HepG2 (cell line): ENCODE data around the gene ENTPD6. TPM values are rescaled to one million over a fixed set of nuclear protein-coding genes. Genes with fewer than 3 reads are reported as not detected.

Experiments
- ETS1 ChIP-seq: sonication (generic); formaldehyde crosslinking; IDR thresholded peaks from 2 replicates; pipeline ENCODE4 v1.4.0; 2020; ENCODE audit warnings: missing genetic modification reagents
- MXI1 ChIP-seq: IDR thresholded peaks from 3 replicates; pipeline ENCODE4 v1.6.1; 2012; ENCODE audit warnings: low read depth, low read length, inconsistent platforms, borderline replicate concordance
- POGK ChIP-seq: sonication (generic); formaldehyde crosslinking; conservative IDR thresholded peaks from 2 replicates; pipeline ENCODE4 v1.8.0; 2022; ENCODE audit warnings: mild to moderate bottlenecking, moderate library complexity, missing genetic modification reagents
- ZBTB34 ChIP-seq: sonication (generic); formaldehyde crosslinking; IDR thresholded peaks from 2 replicates; pipeline ENCODE4 v1.8.0; 2022; ENCODE audit warnings: mild to moderate bottlenecking, missing genetic modification reagents
- ZBTB39 ChIP-seq: sonication (generic); formaldehyde crosslinking; IDR thresholded peaks from 2 replicates; pipeline ENCODE4 v1.5.0; 2020; ENCODE audit warnings: missing genetic modification reagents
- ZNF138 ChIP-seq: sonication (generic); formaldehyde crosslinking; IDR thresholded peaks from 2 replicates; pipeline ENCODE4 v1.5.0; 2020; ENCODE audit warnings: mild to moderate bottlenecking, low read depth, missing genetic modification reagents
- ZNF562 ChIP-seq: sonication (generic); formaldehyde crosslinking; IDR thresholded peaks from 2 replicates; pipeline ENCODE4 v1.8.0; 2022; ENCODE audit warnings: missing genetic modification reagents, borderline replicate concordance
- ZNF646 ChIP-seq: sonication (generic); formaldehyde crosslinking; IDR thresholded peaks from 2 replicates; pipeline ENCODE4 v1.9.0; 2021; ENCODE audit warnings: mild to moderate bottlenecking, missing genetic modification reagents
- ZNF678 ChIP-seq: sonication (generic); formaldehyde crosslinking; IDR thresholded peaks from 2 replicates; pipeline ENCODE4 v1.4.0; 2020; ENCODE audit warnings: mild to moderate bottlenecking, missing genetic modification reagents
- ZNF75D ChIP-seq: sonication (generic); formaldehyde crosslinking; IDR thresholded peaks from 2 replicates; pipeline ENCODE4 v1.8.1; 2023; ENCODE audit warnings: missing genetic modification reagents, mild to moderate bottlenecking, borderline replicate concordance
- polyA plus RNA-seq, 8 experiments: library from polyadenylated mRNA; depleted of rRNA in 3 of 8; stranded (reverse) in 7 of 8; unstranded in 1 of 8; fragments of >200 nt; fragmentation: Illumina TruSeq in 4 of 8; extraction: Trizol in 4 of 8; gene quantifications; 2 replicates each; pipeline versions ENCODE4 v1.2.1 to v1.2.3, GENCODE V29; 2011 to 2016; ENCODE audit warnings: low read depth in 4 of 8, missing spikeins in 1 of 8, mixed read lengths in 1 of 8; ENCODE audit not compliant: insufficient read depth in 1 of 8
- total RNA-seq, 5 experiments: library from RNA; depleted of rRNA; stranded (reverse); fragments of >200 nt; fragmentation: Illumina TruSeq; extraction: Trizol; gene quantifications; 2 replicates each; pipeline ENCODE4 v1.2.3, GENCODE V29; 2016; ENCODE audit warnings: low read depth in 1 of 5

ENTPD6 gene
- total and polyA plus RNA-seq, 2 of the 13 experiments (the other 11 are each of a cell fraction or from before 2014, with no cell fraction given): 164 to 172 TPM

GRCh38 chr20:25226433-25227316, 31.2 kb downstream of the ENTPD6 start (continued):
- TF ChIP-seq ETS1 (CRISPR knock-in tag): no peak
- peak; percentile 19; the same call in 1 of the 3 replicates for TF ChIP-seq MXI1
- peak; percentile 37; the same call in 1 of the 2 replicates for TF ChIP-seq ZNF646 (CRISPR knock-in tag)
- TF ChIP-seq ZNF678: no peak
- 0 out of 2 replicates have a peak, but pooled peaks have one; percentile 59 for TF ChIP-seq ZNF138 (CRISPR knock-in tag)
- no peak for TF ChIP-seq ZBTB34 (CRISPR knock-in tag)
- TF ChIP-seq ZNF75D (CRISPR knock-in tag): peak; percentile 66; the same call in 1 of the 2 replicates
- no peak for TF ChIP-seq ZBTB39 (CRISPR knock-in tag)
- TF ChIP-seq POGK (CRISPR knock-in tag): peak; percentile 89
- 0 out of 2 replicates have a peak, but pooled peaks have one; percentile 22 for TF ChIP-seq ZNF562
